Epithelial cell of esophagus (primary cell): ENCODE measurements around the gene KRTAP12-1.

ENCODE experiments used
- DNase-seq: peaks from one replicate; pipeline ENCODE4 v3.0.0; 2010; ENCODE audit warnings: low read depth
- H3K4me3 ChIP-seq: 2 replicates; pipeline ENCODE4 v1.5.1; 2011; ENCODE audit warnings: mild to moderate bottlenecking, low read length, control low read depth
- CTCF ChIP-seq: IDR thresholded peaks from 2 replicates; pipeline ENCODE4 v1.5.1; 2011; ENCODE audit warnings: low read depth, mild to moderate bottlenecking, low read length, control low read depth, inconsistent platforms; ENCODE audit not compliant: insufficient read depth; ENCODE audit errors: missing control alignments

KRTAP12-1 gene

GRCh38 chr21:44681152-44681551 is 811 bp downstream of the KRTAP12-1 start:
- no peak overlapping the region for H3K4me3 ChIP-seq
- TF ChIP-seq CTCF, result no peak
- DNase-seq, result no peak

- no peak overlapping the region for H3K4me3 ChIP-seq
- no peak for TF ChIP-seq CTCF
- DNase-seq, result no peak
Observed at GRCh38 chr21:44677881-44678280, 4.1 kb downstream of the KRTAP12-1 start.

- no peak overlapping the region for H3K4me3 ChIP-seq
- no peak for TF ChIP-seq CTCF
- no peak for DNase-seq
Observed at GRCh38 chr21:44671911-44672310, 10.1 kb downstream of the KRTAP12-1 start.

- DNase-seq, result no peak
- TF ChIP-seq CTCF, result no peak
- H3K4me3 ChIP-seq, result no peak overlapping the region
Observed at GRCh38 chr21:44670642-44671432, 11.1 kb downstream of the KRTAP12-1 start.

- no peak for DNase-seq
- TF ChIP-seq CTCF, result no peak
- H3K4me3 ChIP-seq, result no peak overlapping the region
Observed at GRCh38 chr21:44667612-44668011, 14.4 kb downstream of the KRTAP12-1 start.

- H3K4me3 ChIP-seq, result no peak within 1 kb of the TSS
- no peak for TF ChIP-seq CTCF
- peak; percentile 3 for DNase-seq
Observed at GRCh38 chr21:44666401-44667320, 15.3 kb downstream of the KRTAP12-1 start, which contains the start of gene KRTAP12-2. KRTAP12-2 (minus strand) TSS chr21:44666927; CDS start chr21:44666886, 41 bp downstream.
